ENCODE results near the gene PHLPP1.

Gene PHLPP1

DNA sequence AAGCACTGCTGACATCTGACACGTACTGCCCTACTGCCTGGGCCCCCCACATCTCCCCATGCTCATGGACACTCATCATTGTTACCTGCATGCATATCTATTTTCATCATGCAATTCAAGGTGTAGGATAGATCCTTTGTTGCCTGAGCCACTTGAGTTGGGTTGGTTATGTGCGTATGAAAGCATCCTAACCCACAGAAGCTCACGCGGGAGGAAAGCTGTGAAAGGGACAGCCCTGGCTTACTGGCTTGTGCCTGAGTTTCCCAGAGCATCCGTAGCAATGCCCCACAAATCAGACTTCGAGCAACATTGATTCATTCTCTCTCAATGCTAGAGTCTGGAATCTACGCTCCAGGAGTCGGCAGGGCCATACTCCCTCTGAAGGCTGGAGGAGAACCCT lies 285.5 kb downstream of the PHLPP1 start:
- TF ChIP-seq POLR2A (IDR thresholded peaks at IDR 0.05; ENCODE audit: extremely low read depth, insufficient read length) (no peak), MYC (IDR thresholded peaks at IDR 0.05; ENCODE audit: low read depth, low read length) (no peak)
- TF ChIP-seq, protein P1, sequence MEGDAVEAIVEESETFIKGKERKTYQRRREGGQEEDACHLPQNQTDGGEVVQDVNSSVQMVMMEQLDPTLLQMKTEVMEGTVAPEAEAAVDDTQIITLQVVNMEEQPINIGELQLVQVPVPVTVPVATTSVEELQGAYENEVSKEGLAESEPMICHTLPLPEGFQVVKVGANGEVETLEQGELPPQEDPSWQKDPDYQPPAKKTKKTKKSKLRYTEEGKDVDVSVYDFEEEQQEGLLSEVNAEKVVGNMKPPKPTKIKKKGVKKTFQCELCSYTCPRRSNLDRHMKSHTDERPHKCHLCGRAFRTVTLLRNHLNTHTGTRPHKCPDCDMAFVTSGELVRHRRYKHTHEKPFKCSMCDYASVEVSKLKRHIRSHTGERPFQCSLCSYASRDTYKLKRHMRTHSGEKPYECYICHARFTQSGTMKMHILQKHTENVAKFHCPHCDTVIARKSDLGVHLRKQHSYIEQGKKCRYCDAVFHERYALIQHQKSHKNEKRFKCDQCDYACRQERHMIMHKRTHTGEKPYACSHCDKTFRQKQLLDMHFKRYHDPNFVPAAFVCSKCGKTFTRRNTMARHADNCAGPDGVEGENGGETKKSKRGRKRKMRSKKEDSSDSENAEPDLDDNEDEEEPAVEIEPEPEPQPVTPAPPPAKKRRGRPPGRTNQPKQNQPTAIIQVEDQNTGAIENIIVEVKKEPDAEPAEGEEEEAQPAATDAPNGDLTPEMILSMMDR (IDR thresholded peaks at IDR 0.05; ENCODE audit: low read depth, low read length), result no peak
- TF ChIP-seq, protein P2, sequence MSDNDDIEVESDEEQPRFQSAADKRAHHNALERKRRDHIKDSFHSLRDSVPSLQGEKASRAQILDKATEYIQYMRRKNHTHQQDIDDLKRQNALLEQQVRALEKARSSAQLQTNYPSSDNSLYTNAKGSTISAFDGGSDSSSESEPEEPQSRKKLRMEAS (IDR thresholded peaks at IDR 0.05; ENCODE audit: low read depth, low read length), result no peak
- DNase-seq (ENCODE audit: low read depth), result no peak
- H3K4me3 ChIP-seq (ENCODE audit: low read depth, low read length), result no peak overlapping the region

DNA sequence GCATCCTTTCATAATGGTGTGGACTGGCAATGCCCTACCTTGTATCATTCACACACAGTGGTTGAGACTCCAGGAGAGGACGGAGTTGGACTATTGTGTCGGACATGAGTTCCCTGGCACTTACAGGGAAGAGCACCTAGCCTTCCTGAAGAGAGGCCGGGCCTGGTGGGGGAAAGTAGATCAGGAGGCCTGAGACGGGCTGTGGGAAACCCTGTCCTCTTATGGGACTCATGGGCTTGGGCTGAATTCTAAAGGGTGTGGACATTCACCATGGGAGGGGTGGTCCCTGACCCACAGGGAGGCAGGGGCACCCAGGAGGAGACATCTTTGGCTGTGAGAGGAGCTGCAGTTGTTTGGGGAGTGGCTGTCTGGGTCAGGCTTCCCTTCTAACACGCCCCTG lies 286.5 kb downstream of the PHLPP1 start:
- H3K4me3 ChIP-seq (ENCODE audit: low read depth, low read length), result no peak overlapping the region
- no peak for TF ChIP-seq MYC (IDR thresholded peaks at IDR 0.05; ENCODE audit: low read depth, low read length)
- no peak for TF ChIP-seq POLR2A (IDR thresholded peaks at IDR 0.05; ENCODE audit: extremely low read depth, insufficient read length)
- TF ChIP-seq, protein P2 (IDR thresholded peaks at IDR 0.05; ENCODE audit: low read depth, low read length), result no peak
- TF ChIP-seq, protein P1 (IDR thresholded peaks at IDR 0.05; ENCODE audit: low read depth, low read length), result no peak
- DNase-seq (ENCODE audit: low read depth), result no peak

DNA sequence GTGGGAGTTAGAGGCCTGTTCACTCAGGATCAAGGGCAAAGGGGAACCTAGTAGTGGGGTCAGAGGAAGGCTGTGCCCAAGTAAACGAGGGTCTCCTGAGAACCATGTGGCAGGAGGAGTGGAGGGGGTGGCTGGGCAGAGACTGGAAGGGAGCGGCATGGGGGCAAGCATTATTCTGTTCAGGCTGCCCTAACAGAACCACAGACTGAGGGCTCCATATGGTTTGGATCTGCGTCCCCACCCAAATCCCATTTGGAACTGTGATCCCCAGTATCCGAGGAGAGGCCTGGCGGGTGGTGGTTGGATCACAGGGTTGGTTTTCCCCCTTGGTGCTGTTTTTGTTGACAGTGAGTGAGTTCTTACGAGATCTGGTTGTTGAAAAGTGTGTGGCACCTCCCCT lies 287.0 kb downstream of the PHLPP1 start:
- no peak overlapping the region for H3K4me3 ChIP-seq (ENCODE audit: low read depth, low read length)
- no peak for TF ChIP-seq MYC (IDR thresholded peaks at IDR 0.05; ENCODE audit: low read depth, low read length)
- TF ChIP-seq, protein P1 (IDR thresholded peaks at IDR 0.05; ENCODE audit: low read depth, low read length), result no peak
- TF ChIP-seq, protein P2 (IDR thresholded peaks at IDR 0.05; ENCODE audit: low read depth, low read length), result no peak
- TF ChIP-seq POLR2A (IDR thresholded peaks at IDR 0.05; ENCODE audit: extremely low read depth, insufficient read length), result no peak
- DNase-seq (ENCODE audit: low read depth), result no peak

DNA sequence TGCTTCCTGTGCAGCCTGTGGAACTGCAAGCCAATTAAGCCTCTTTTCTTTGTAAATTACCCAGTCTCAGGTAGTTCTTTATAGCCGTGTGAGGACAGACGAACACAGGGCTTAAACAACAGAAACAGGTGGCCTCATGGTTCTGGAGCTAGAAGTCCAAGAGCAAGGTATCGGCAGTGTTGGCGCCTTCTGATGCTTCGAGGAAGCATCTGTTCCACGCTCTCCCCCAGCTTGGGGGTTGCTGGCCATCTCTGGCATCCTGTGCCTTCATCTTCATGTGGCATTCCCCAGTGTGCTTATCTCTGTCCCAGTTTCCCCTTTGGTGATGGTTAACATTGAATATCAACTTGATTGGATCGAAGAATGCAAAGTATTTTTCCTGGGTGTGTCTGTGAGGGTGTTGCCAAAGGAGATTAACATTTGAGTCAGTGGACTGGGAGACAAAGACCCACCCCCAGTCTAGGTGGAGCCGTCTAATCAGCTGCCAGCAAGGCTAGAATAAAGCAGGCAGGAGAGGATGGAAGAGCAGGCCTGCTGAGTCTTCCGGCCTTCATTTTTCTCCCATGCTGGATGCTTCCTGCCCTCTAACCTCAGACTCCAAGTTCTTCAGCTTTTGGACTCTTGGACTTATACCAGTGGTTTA lies 287.6 kb downstream of the PHLPP1 start:
- TF ChIP-seq POLR2A (IDR thresholded peaks at IDR 0.05; ENCODE audit: extremely low read depth, insufficient read length) (no peak), MYC (IDR thresholded peaks at IDR 0.05; ENCODE audit: low read depth, low read length) (no peak)
- TF ChIP-seq, protein P1 (IDR thresholded peaks at IDR 0.05; ENCODE audit: low read depth, low read length), result no peak
- TF ChIP-seq, protein P2 (IDR thresholded peaks at IDR 0.05; ENCODE audit: low read depth, low read length), result no peak
- no peak overlapping the region for H3K4me3 ChIP-seq (ENCODE audit: low read depth, low read length)
- DNase-seq (ENCODE audit: low read depth), result no peak

DNA sequence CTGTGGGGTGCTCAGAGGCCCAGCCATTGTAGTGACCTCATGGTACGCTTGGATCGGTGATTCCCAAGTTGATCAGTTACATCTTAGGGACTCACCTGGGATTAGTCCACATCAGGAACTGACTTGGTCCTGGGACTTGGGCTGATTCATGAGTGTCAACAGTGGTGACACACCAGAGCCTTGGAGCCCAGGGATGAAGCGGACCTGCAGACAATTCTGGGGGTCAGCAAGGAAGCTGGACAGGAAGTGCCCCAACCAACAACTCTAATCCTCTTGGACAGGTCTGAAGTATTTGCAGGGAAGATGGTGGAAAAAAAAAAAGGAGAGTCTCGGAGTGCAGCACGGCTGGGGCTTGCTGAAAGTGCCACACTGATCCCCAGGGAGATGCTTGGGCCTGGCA lies 288.6 kb downstream of the PHLPP1 start:
- TF ChIP-seq POLR2A (IDR thresholded peaks at IDR 0.05; ENCODE audit: extremely low read depth, insufficient read length) (no peak), MYC (IDR thresholded peaks at IDR 0.05; ENCODE audit: low read depth, low read length) (no peak)
- TF ChIP-seq, protein P1 (IDR thresholded peaks at IDR 0.05; ENCODE audit: low read depth, low read length), result no peak
- TF ChIP-seq, protein P2 (IDR thresholded peaks at IDR 0.05; ENCODE audit: low read depth, low read length), result no peak
- DNase-seq (ENCODE audit: low read depth), result no peak
- no peak overlapping the region for H3K4me3 ChIP-seq (ENCODE audit: low read depth, low read length)

Data from NB4 (cell line).